HepG2 (cell line): Measurements from ENCODE around the gene KRTAP5-8. TPM values are rescaled to one million over a fixed set of nuclear protein-coding genes. Genes with fewer than 3 reads are reported as not detected.
"Not testable (repeated sequence)": the region's sequence is repeated elsewhere in the genome, so short reads cannot be mapped to it uniquely, and the experiment has no call there.

ENCODE experiments used
- ATAC-seq: fragments of 200-7000 bp; cut with Tn5 transposase; 3 replicates; pipeline ENCODE4 v1.9.1; 2020; ENCODE audit warnings: mild to moderate bottlenecking, moderate library complexity
- BruUV-seq: library from RNA; stranded (reverse); fragments of 400-500 nt; replicated peaks from 2 replicates; lab custom pipeline; 2021; lab: Mats Ljungman, UMichigan
- CTCF ChIA-PET: fragments of 300-600 bp; formaldehyde crosslinking; extraction: SDS; loops from one replicate; lab custom pipeline; 2021; ENCODE audit warnings: low total read pairs, inconsistent platforms, low intra/inter-chr PET ratio; lab: Yijun Ruan, JAX
- POLR2A ChIA-PET: fragments of 350-600 bp; sonication (Branson Sonifier 250); formaldehyde crosslinking; loops from one replicate; lab custom pipeline; 2020; ENCODE audit warnings: antibody characterized with exemption, inconsistent platforms; lab: Yijun Ruan, JAX
- DNase-seq: peaks from one replicate; pipeline ENCODE4 v3.0.0-alpha.2; 2015; ENCODE audit warnings: low spot score
- FAIRE-seq: peaks from 3 replicates; lab custom pipeline; 2011; peaks lifted over from hg19 to GRCh38; lab: Jason Lieb, UNC
- H2AFZ ChIP-seq: one replicate; pipeline ENCODE4 v1.6.1; 2011; ENCODE audit warnings: low read length, inconsistent platforms
- H3K27ac ChIP-seq: fragments of 300-600 bp; 3 replicates; pipeline ENCODE4 v1.8.0; 2011; ENCODE audit warnings: mixed run types, mild to moderate bottlenecking, mixed read lengths, low read length, inconsistent platforms; ENCODE audit not compliant: insufficient read depth; ENCODE audit errors: extremely low read length
- H3K27me3 ChIP-seq, 2 experiments: fragments of 200-600 bp in 1 of 2; 2 replicates in 1 of 2; 3 replicates in 1 of 2; pipeline versions ENCODE4 v1.6.0 to v1.8.0; 2011; ENCODE audit warnings: low read length in 2 of 2, mild to moderate bottlenecking in 2 of 2, moderate library complexity in 2 of 2, inconsistent platforms in 1 of 2; ENCODE audit not compliant: insufficient read depth in 2 of 2, control insufficient read depth in 1 of 2
- H3K36me3 ChIP-seq, 2 experiments: fragments of 200-600 bp in 1 of 2; replicated peaks in 1 of 2; 2 replicates in 1 of 2; 3 replicates in 1 of 2; pipeline versions ENCODE4 v1.5.1 to v1.8.0; 2011; ENCODE audit warnings: low read length in 2 of 2, inconsistent platforms in 1 of 2; ENCODE audit not compliant: insufficient read depth in 2 of 2, control insufficient read depth in 1 of 2
- H3K4me1 ChIP-seq: 2 replicates; pipeline ENCODE4 v1.5.1; 2012; ENCODE audit warnings: low read length, inconsistent platforms; ENCODE audit not compliant: insufficient read depth
- H3K4me2 ChIP-seq: 2 replicates; pipeline ENCODE4 v1.6.0; 2011; ENCODE audit warnings: low read depth, low read length, inconsistent platforms
- H3K4me3 ChIP-seq, 3 experiments: fragments of 200-600 bp in 1 of 3; sonication (generic), shearing (Covaris generic) in 1 of 3; replicated peaks in 1 of 3; 2 replicates each; pipeline ENCODE4 v1.5.1; 2011 to 2016; ENCODE audit warnings: low read length in 3 of 3, inconsistent platforms in 2 of 3, low read depth in 2 of 3, mild to moderate bottlenecking in 2 of 3, control low read depth in 1 of 3, mixed read lengths in 1 of 3; ENCODE audit not compliant: insufficient read depth in 1 of 3
- H3K79me2 ChIP-seq: one replicate; pipeline ENCODE4 v1.6.1; 2011; ENCODE audit warnings: low read length, inconsistent platforms; ENCODE audit not compliant: insufficient read depth
- H3K9ac ChIP-seq: 2 replicates; pipeline ENCODE4 v1.6.0; 2011; ENCODE audit warnings: mild to moderate bottlenecking, low read depth, low read length, inconsistent platforms; ENCODE audit not compliant: insufficient read depth
- H3K9me3 ChIP-seq: 2 replicates; pipeline ENCODE4 v1.5.1; 2012; ENCODE audit warnings: mild to moderate bottlenecking, low read length
- H4K20me1 ChIP-seq: 2 replicates; pipeline ENCODE4 v1.6.0; 2011; ENCODE audit warnings: inconsistent platforms, mild to moderate bottlenecking, low read length, moderate library complexity; ENCODE audit not compliant: insufficient read depth
- REL ChIP-seq: sonication (generic); formaldehyde crosslinking; conservative IDR thresholded peaks from 2 replicates; pipeline ENCODE4 v1.8.0; 2022; ENCODE audit warnings: mild to moderate bottlenecking, missing genetic modification reagents, moderate library complexity
- ZNF567 ChIP-seq: sonication (generic); formaldehyde crosslinking; IDR thresholded peaks from 2 replicates; pipeline ENCODE4 v1.8.1; 2023; ENCODE audit warnings: mild to moderate bottlenecking, missing genetic modification reagents, borderline replicate concordance
- WGBS: methylation state at CpG from one replicate; pipeline ENCODE4 v1.1.6; 2017; ENCODE audit warnings: low lambda C conversion rate; 5-methylcytosine and 5-hydroxymethylcytosine counted together
- in situ Hi-C: cut with HindIII; loops from 2 replicates; pipeline ENCODE4 v1.10.0; 2017; ENCODE audit warnings: low pct_unique_long_range_greater_than_20kb; ENCODE audit not compliant: extremely low pct_ligation_motif_present
- intact Hi-C: fragments of 100-400 bp; cut with micrococcal nuclease; formaldehyde crosslinking; loops from one replicate; pipeline ENCODE4 v1.10.0; 2022; ENCODE audit not compliant: unreplicated experiment
- polyA plus RNA-seq, 8 experiments: library from polyadenylated mRNA; depleted of rRNA in 3 of 8; stranded (reverse) in 7 of 8; unstranded in 1 of 8; fragments of >200 nt; fragmentation: Illumina TruSeq in 4 of 8; extraction: Trizol in 4 of 8; gene quantifications; 2 replicates each; pipeline versions ENCODE4 v1.2.1 to v1.2.3, GENCODE V29; 2011 to 2016; ENCODE audit warnings: low read depth in 4 of 8, missing spikeins in 1 of 8, mixed read lengths in 1 of 8; ENCODE audit not compliant: insufficient read depth in 1 of 8
- total RNA-seq, 5 experiments: library from RNA; depleted of rRNA; stranded (reverse); fragments of >200 nt; fragmentation: Illumina TruSeq; extraction: Trizol; gene quantifications; 2 replicates each; pipeline ENCODE4 v1.2.3, GENCODE V29; 2016; ENCODE audit warnings: low read depth in 1 of 5
- TF ChIP-seq, protein P1 (sequence below): fragments of 450-650 bp; IDR thresholded peaks from 2 replicates; pipeline ENCODE4 v1.6.1; 2016

The KRTAP5-8 gene
- total and polyA plus RNA-seq, 2 of the 13 experiments (the other 11 are each of a cell fraction or from before 2014, with no cell fraction given) = 0.20 TPM; not detected in 1

DNA sequence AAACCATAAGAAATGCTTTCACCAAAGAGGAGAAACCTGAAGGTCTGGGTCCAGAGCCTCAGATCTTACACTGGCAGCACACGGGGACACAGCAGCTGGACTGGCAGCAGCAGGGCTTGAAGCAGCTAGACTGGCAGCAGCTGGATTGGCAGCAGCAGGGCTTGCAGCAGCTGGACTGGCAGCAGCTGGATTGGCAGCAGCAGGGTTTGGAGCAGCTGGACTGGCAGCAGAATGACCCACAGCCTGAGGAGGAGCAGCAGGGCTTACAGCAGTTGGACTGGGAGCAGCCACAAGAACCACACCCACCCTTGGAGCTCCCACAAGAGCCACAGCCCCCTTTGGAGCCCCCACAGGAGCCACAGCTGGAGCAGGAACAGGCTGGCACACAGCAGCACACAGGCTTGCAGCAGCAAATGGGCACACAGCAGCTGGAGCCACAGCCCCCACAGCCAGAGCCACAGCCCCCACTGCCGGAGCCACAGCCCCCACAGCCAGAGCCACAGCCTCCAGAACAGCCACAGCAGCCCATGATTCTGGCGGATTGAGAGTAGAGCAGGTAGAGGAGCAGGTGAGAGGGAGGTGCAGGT is 44.6 kb downstream of the KRTAP5-8 start, which contains the start of gene KRTAP5-11 (continued):
- TF ChIP-seq REL (CRISPR knock-in tag) = no peak
- no peak for TF ChIP-seq ZNF567 (CRISPR knock-in tag)
- TF ChIP-seq, all 625 proteins: peak for 0

GRCh38 chr11:71582969-71583368 is 45.1 kb downstream of the KRTAP5-8 start:
- H3K4me1 ChIP-seq = peaks cover 37% of the 10 kb centered on the region
- H3K79me2 ChIP-seq, H4K20me1 ChIP-seq, H3K27ac ChIP-seq, H3K4me3 ChIP-seq, CTCF ChIA-PET, ATAC-seq, H3K4me2 ChIP-seq, FAIRE-seq, H3K9me3 ChIP-seq, H3K9ac ChIP-seq, intact Hi-C loops, POLR2A ChIA-PET, DNase-seq, H3K36me3 ChIP-seq, H3K27me3 ChIP-seq, BruUV-seq, H2AFZ ChIP-seq, in situ Hi-C loops: not testable (repeated sequence)
- WGBS = 74% methylated on average over 2 of the region's 2 CpGs
- TF ChIP-seq, protein P1, sequence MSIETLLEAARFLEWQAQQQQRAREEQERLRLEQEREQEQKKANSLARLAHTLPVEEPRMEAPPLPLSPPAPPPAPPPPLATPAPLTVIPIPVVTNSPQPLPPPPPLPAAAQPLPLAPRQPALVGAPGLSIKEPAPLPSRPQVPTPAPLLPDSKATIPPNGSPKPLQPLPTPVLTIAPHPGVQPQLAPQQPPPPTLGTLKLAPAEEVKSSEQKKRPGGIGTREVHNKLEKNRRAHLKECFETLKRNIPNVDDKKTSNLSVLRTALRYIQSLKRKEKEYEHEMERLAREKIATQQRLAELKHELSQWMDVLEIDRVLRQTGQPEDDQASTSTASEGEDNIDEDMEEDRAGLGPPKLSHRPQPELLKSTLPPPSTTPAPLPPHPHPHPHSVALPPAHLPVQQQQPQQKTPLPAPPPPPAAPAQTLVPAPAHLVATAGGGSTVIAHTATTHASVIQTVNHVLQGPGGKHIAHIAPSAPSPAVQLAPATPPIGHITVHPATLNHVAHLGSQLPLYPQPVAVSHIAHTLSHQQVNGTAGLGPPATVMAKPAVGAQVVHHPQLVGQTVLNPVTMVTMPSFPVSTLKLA = peak; percentile 56

GRCh38 chr11:71585673-71586072 is 47.8 kb downstream of the KRTAP5-8 start:
- H3K36me3 ChIP-seq, H2AFZ ChIP-seq, intact Hi-C loops, H3K27me3 ChIP-seq, FAIRE-seq, H3K4me2 ChIP-seq, in situ Hi-C loops, POLR2A ChIA-PET, H3K79me2 ChIP-seq, DNase-seq, H3K27ac ChIP-seq, H3K4me3 ChIP-seq, H4K20me1 ChIP-seq, ATAC-seq, CTCF ChIA-PET, BruUV-seq, H3K9me3 ChIP-seq, H3K9ac ChIP-seq: not testable (repeated sequence)
- peaks cover 34% of the 10 kb centered on the region for H3K4me1 ChIP-seq
- 44% methylated on average over 5 of the region's 5 CpGs for WGBS
